Neural progenitor cell (in vitro differentiated cells): ENCODE results near the gene SAA4.

ENCODE experiments used
- EZH2 ChIP-seq: fragments of 200-600 bp; sonication (generic); IDR thresholded peaks from 2 replicates; pipeline ENCODE4 v1.6.1; 2017; ENCODE audit warnings: antibody characterized with exemption, mild to moderate bottlenecking, moderate library complexity
- TF ChIP-seq, protein P1 (sequence below): fragments of 200-600 bp; sonication (generic); IDR thresholded peaks from 2 replicates; pipeline ENCODE4 v1.5.1; 2017; ENCODE audit warnings: antibody characterized with exemption, mild to moderate bottlenecking

DNA sequence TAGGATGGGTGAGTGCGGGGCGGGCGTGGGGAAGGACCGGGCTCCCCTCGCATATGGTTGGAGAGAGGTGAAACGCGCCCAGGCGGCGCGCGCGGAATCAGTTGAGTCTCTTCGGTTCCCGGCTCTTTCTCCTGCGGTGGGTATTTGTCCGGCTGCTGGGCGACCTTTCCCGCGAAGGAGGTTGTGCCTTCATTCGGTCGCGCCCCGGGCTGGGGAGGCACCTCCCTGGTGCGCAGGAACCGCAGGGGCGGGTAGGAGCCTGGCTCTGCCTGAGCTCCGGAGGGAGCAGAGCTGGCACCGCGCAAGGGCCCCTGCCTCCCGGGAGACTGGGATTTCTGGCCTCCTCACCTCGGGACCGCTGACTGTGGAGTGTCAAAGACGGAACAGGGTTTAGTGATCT, 27.5 kb downstream of the SAA4 start:
- TF ChIP-seq, protein P1, sequence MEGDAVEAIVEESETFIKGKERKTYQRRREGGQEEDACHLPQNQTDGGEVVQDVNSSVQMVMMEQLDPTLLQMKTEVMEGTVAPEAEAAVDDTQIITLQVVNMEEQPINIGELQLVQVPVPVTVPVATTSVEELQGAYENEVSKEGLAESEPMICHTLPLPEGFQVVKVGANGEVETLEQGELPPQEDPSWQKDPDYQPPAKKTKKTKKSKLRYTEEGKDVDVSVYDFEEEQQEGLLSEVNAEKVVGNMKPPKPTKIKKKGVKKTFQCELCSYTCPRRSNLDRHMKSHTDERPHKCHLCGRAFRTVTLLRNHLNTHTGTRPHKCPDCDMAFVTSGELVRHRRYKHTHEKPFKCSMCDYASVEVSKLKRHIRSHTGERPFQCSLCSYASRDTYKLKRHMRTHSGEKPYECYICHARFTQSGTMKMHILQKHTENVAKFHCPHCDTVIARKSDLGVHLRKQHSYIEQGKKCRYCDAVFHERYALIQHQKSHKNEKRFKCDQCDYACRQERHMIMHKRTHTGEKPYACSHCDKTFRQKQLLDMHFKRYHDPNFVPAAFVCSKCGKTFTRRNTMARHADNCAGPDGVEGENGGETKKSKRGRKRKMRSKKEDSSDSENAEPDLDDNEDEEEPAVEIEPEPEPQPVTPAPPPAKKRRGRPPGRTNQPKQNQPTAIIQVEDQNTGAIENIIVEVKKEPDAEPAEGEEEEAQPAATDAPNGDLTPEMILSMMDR, result no peak
- TF ChIP-seq EZH2, result no peak
